ENCODE results near the gene RFX8.

The RFX8 gene

DNA sequence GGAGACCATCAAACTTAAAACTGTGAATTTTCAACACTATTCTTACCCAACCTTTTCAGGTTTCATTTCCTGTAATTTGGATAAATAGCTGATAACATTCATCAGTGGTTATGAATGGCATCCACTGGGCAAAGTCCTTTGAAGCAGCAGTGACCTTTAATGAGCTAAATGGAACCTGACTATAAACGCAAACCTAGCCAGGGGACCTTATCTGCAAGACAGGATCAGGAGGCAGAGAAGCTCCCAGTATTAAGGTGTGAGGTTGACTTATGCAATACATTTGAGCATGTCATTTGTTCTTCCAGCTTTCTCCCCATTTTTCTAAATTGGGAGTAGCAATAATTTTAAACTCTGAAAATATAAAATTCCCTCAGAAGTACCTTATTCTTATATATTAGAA is 126.0 kb downstream of the RFX8 start:
- Histone ChIP-seq H3K56ac (ENCODE audit: low read length) (no peak overlapping the region), H3K36me3 (ENCODE audit: control insufficient read depth, insufficient read depth, low read length) (no peaks in the 10 kb centered on the region), H2BK15ac (replicated peaks; ENCODE audit: low read depth) (no peak overlapping the region), H2BK5ac (ENCODE audit: low read length) (no peak overlapping the region), H3K4me2 (ENCODE audit: low read length) (no peak overlapping the region), H3K79me2 (ENCODE audit: control insufficient read depth, insufficient read depth, low read length) (no peaks in the 10 kb centered on the region), H2BK120ac (ENCODE audit: low read depth, low read length) (no peak overlapping the region), H3K79me1 (ENCODE audit: low read length) (no peaks in the 10 kb centered on the region), H3K4me3 (ENCODE audit: low read length) (no peak overlapping the region), H3K9ac (ENCODE audit: low read length) (no peak overlapping the region), H3K23ac (ENCODE audit: low read length) (no peak overlapping the region), H4K8ac (ENCODE audit: low read depth, low read length) (no peak overlapping the region), H4K5ac (ENCODE audit: low read length) (no peak overlapping the region), H3K18ac (ENCODE audit: low read length) (no peak overlapping the region), H3K27me3 (ENCODE audit: insufficient read depth, low read length, poor library complexity) (no peaks in the 10 kb centered on the region), H3K4ac (ENCODE audit: low read depth, low read length) (no peak overlapping the region), H2AK5ac (ENCODE audit: low read length) (no peak overlapping the region), H3K27ac (ENCODE audit: low read depth, low read length) (no peak overlapping the region), H3K4me1 (ENCODE audit: control insufficient read depth, low read depth, low read length) (no peaks in the 10 kb centered on the region)
- no CpG with 5 or more reads among the region's 1 CpG for WGBS (ENCODE audit: extremely low coverage, insufficient coverage, low lambda C conversion rate)
- DNase-seq: no peak
